HG03159 (cell line): ENCODE data around the gene RFX1.
"Not testable (repeated sequence)": the region's sequence is repeated elsewhere in the genome, so short reads cannot be mapped to it uniquely, and the experiment has no call there.

Experiments
- ATAC-seq: cut with Tn5 transposase; IDR thresholded peaks from one replicate; pipeline ENCODE4 v1.9.1; 2021; ENCODE audit warnings: mild to moderate bottlenecking, moderate library complexity; ENCODE audit not compliant: unreplicated experiment

The RFX1 gene

DNA sequence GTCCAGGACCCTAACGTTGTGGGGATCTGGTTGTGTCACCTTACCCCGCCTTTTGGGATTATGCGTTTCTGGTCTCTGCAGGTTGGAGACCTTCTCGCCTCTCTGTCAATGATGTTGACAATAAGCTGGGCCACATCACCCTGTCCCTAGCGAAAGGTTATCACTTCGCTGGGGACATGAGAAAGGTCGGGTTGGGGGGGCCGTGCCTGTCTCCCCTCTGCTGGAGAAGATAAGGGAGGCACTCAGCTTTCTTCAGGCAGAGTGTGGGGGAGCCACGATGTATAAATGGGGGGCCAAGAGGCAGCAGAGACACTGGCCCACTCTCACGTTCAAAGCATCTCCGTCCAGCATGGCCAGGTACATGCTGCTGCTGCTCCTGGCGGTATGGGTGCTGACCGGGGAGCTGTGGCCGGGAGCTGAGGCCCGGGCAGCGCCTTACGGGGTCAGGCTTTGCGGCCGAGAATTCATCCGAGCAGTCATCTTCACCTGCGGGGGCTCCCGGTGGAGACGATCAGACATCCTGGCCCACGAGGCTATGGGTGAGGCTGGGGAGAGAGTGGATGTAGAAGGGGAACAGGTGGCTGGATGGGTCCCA, 21.8 kb upstream of the RFX1 start, which contains the start of gene RLN3:
Gene RLN3 (plus strand): TSS at position 293 of the 595 bp plus-strand sequence. CDS start 57 bp downstream, at position 350.
- no peak for ATAC-seq

DNA sequence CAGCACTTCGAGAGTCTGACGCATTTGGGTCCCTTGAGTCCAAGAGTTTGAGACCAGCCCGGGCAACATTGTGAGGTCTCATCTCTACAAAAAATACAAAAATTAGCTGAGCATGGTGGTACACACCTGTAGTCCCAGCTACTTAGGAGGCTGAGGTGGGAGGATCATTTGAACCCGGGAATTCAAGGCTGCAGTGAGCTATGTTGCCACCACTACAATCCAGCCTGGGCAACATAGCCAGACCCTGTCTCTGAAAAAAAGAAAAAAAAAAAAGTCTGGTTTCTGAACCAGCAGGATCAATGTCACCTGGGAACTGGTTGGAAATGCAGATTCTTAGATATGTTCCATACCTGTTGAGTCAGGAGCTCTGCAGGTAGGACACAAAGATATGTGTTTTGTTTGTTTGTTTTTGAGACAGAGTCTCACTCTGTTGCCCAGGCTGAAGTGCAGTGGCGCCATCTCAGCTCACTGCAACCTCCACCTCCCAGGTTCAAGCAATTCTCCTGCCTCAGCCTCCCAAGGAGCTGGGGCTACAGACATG, 20.6 kb upstream of the RFX1 start:
- not testable (repeated sequence) for ATAC-seq

- ATAC-seq = no peak
These were observed 17.5 kb upstream of the RFX1 start for GRCh38 chr19:14023404-14024235.

DNA sequence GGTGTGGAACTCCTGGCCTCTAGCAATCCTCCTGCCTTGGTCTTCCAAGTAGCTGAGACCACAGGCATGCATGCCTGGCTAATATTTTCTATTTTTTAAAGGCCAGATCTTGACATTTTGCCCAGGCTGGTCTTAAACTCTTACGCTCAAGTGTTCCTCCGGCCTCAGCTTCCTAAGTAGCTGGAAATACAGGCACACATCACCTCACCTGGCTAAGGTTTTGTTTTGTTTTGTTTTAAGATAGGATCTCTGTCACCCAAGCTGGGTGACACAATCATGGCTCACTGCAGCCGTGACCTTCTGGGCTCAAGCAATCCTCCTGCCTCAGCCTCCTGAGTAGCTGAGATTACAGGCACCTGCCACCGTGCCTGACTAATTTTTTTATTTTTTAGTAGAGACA, 16.3 kb upstream of the RFX1 start:
- no peak for ATAC-seq

DNA sequence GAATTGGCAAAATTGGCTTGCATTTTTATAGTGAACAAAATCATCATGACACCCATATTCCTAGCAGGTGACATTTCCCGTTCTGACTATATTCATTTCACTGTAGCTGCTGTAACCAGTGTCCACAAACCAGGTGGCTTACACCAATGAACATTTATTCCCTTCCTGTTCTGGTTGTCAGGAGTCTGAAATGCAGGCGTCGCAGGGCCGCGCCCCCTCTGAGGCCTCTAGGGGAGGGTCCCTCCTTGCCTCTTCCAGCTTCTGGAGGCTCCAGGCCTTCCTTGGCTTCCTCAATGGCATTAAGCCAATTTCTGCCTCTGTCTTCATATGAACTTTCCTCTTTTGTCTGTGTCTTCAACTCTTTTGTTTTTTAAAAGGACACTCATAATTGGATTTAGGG, 15.4 kb upstream of the RFX1 start:
- no peak for ATAC-seq

GRCh38 chr19:14019739-14020138, 13.6 kb upstream of the RFX1 start:
- not testable (repeated sequence) for ATAC-seq

GRCh38 chr19:14019100-14019499, 13.0 kb upstream of the RFX1 start:
- no peak for ATAC-seq

GRCh38 chr19:14015524-14016035, 9.5 kb upstream of the RFX1 start:
- peak; percentile 67 for ATAC-seq

DNA sequence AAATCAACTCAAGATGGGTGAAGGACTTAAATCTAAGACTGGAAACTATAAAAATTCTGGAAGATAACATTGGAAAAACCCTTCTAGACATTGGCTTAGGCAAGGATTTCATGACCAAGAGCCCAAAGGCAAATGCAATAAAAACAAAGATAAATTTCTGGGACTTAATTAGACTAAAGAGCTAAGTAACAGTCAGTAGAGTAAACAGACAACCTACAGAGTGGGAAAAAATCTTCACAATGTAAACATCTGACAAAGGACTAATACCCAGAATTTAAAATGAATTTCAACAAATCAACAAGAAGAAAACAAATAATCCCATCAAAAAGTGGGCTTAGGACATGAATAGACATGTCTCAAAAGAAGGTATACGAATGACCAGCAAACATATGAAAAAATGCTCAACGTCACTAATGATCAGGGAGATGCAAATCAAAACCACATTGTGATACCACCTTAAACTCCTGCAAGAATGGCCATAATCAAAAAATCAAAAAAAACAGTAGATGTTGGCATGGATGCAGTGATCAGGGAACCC, 6.3 kb upstream of the RFX1 start:
- ATAC-seq = no peak

- peak; percentile 31 for ATAC-seq
These were observed 844 bp upstream of the RFX1 start for GRCh38 chr19:14006766-14007562.

DNA sequence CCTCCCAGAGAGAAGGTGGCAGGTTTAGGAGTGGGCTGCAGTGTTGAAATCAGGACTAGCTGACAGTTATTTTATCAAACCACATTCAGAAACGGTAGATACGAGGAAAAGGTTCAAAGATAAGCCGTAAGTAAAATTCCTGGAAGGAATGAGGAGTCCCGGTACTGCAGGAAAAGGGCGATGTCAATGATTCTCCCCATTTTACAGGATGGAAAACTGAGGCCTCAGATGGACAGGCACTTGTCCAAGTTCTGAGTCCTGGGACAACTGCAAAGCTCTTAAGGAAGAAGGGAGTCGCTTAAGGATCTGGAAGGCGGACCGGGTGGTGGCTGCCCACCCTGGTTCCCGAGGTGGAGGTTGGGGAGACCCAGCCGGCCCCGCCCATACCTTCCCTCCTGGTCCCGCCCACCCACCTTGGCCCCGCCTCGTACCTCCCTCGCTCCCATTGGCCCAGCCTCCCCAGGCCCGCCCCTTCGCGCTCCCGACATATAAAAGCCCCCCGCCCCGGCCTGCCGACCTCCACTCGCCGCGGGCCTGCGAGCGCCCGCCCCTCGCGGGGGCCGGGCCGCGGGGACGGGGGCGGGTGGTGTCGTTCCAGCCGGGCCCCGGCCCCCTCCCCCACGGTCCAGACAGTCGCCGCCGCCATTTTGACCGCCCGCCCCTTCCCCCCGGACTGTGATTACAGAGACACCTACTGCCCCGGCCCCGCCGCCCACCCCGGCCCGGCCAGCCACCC, 603 bp downstream of the RFX1 start:
- ATAC-seq = peak; percentile 25

GRCh38 chr19:14004619-14005348, 1.3 kb downstream of the RFX1 start:
- ATAC-seq = no peak

DNA sequence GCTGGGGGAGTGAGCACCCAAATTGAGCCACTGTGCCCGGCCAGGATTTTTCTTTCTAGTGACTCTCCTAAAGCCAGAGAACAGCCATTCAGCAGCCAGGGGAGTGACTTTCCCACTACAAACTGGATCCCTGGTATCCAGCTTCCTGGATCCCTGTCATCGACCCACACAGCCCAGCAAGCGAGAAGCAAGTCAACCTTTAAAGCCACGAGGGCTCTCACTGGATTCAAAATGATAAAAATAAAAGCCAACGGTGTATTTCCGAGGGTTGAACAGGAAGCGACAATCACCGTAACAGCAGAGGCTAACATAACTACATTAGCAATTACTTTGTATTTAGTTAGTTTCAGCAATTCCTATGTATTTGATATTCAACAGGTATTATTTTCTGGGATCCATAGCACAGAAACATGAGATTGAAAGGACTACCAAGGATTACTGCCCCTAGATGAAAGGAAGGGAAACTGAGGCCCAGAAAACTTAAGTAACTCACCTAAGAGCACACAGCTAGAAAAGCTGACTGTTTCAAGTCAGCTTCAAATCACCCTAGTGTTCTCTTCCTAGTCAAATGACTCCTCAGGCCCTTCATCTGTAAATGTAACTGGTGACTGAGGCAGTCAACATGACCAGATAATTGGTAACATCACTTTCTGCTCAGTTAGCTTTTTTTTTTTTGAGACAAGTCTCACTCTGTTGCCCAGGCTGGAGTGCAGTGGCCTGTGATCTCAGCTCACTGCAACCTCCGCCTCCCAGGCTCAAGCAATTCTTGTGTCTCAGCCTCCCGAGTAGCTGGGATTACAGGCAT, 2.7 kb downstream of the RFX1 start:
- ATAC-seq = no peak

GRCh38 chr19:14002571-14003250, 3.4 kb downstream of the RFX1 start:
- no peak for ATAC-seq

- no peak for ATAC-seq
These were observed 5.3 kb downstream of the RFX1 start for GRCh38 chr19:14000691-14001375.

DNA sequence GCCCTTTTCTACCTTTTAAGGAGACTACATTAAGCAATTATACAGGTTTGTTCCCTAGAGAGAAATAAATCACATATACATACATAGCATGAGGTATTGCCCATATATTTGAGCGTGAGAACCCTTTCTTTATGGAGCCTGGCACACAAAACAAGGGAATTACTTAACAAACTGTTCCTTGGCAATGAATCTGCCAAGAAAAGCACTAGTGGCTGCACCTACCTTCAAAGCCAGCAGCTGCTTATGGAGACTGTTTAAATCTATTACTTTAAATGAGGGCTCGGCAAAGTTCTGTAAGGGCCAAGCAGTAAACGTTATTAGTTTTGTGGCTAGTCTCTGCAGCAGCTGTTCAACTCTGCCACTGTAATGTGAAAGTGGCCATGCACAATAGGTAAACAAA, 7.0 kb downstream of the RFX1 start:
- no peak for ATAC-seq

DNA sequence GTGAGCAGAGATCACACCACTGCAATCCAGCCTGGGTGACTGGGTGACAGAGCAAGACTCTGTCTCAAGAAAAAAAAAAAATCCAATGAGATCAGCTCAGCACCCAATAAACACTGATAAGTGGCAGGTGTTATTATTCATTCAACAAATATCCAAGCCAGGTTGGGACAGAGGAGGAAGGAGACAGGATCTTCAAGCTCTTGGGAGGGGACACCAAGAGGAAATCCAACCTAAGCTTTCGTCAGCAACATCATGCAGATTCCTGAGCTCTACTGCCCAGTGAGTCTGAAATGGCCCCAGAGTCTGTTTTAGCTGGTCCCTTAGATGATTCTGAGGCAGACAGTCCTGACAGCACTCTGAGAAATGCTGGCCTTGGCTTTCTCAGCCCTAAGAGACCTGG, 7.7 kb downstream of the RFX1 start:
- no peak for ATAC-seq

DNA sequence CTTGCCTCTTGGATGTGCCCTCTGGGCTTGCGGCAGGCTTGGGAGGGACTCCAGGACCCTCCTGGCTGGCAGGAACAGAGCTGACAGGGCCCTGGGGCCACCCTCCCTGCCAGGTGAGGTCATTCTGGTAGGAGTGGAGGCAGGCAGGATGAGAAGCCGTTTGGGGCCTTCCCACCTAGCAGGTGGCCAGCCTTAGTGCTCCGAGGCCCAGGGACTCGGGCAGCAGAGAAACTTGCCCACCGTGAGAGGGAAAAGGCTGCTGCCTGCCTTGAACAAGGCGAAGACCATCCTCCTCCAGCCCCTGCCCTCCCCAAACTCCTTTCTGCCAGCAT, 8.5 kb downstream of the RFX1 start:
- ATAC-seq = no peak
